ENCODE results near the gene VPS13D.

DNA sequence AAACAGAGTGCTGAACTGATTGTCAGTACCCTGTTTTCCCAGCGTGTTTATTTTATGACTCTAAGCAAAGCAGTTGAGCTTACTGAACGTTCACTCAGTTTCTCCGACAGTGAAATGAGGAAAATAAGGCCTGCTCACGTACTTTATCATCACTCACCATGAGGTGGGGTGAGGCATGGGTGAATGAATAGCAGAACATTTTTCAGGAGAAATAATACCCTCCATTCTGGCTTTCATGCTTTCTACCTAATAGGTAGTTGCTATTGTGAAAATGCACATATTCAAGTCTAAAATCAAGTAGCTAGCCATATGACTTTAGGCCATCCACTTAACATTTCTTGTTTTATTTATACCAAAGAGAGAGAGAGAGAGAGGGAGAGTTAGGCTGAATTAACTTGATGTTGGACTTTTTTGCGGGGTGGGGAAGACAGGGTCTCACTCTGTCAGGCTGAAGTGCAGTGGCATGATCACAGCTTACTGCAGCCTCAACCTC, 178.2 kb downstream of the VPS13D start:
- no peak for TF ChIP-seq EZH2 (IDR thresholded peaks at IDR 0.05)
- TF ChIP-seq POLR2AphosphoS5 (IDR thresholded peaks at IDR 0.05; ENCODE audit: borderline replicate concordance, low read depth, low read length), result no peak

Measured in SK-N-MC (cell line).